GM21619 (cell line): Measurements from ENCODE around the gene TLR8.

Experiments used
- ATAC-seq: cut with Tn5 transposase; IDR thresholded peaks from one replicate; pipeline ENCODE4 v1.9.1; 2021; ENCODE audit not compliant: unreplicated experiment

The TLR8 gene

DNA sequence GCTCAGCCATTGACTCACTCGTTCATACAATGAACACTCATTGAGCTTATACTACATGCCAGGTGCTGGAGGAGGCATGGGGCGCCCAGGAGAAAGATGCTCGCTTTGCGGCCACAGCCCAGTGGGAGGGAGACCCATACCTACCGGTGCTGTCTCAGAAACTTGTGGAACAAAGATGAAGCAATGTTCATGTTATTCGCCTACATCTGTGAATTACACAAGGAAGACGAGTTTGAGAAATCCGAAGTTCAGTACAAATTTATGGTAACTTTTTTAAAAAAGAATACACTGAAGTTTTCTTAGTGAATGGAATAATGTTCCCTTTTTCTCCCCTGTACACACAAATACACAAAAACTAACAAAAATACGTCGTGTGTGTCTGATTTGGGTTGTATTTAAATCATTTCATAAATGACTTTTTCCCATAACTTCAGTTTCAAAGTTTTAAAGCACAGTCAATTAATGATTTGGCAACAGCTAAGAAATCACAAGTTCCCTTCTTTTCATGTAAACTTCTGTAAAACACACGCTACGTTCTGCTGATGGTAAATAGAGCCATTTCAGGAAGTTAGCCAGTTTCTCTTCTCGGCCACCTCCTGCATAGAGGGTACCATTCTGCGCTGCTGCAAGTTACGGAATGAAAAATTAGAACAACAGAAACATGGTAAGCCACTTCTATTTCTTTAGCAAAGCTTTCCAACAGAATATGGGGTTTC, at the start of gene TLR8:
Gene TLR8 (plus strand): TSS at position 575 of the 716 bp plus-strand sequence. CDS start 87 bp downstream, at position 662.
- no peak for ATAC-seq

- ATAC-seq = no peak
These were observed 41.1 kb upstream of the TLR8 start for GRCh38 chrX:12865359-12865758.

DNA sequence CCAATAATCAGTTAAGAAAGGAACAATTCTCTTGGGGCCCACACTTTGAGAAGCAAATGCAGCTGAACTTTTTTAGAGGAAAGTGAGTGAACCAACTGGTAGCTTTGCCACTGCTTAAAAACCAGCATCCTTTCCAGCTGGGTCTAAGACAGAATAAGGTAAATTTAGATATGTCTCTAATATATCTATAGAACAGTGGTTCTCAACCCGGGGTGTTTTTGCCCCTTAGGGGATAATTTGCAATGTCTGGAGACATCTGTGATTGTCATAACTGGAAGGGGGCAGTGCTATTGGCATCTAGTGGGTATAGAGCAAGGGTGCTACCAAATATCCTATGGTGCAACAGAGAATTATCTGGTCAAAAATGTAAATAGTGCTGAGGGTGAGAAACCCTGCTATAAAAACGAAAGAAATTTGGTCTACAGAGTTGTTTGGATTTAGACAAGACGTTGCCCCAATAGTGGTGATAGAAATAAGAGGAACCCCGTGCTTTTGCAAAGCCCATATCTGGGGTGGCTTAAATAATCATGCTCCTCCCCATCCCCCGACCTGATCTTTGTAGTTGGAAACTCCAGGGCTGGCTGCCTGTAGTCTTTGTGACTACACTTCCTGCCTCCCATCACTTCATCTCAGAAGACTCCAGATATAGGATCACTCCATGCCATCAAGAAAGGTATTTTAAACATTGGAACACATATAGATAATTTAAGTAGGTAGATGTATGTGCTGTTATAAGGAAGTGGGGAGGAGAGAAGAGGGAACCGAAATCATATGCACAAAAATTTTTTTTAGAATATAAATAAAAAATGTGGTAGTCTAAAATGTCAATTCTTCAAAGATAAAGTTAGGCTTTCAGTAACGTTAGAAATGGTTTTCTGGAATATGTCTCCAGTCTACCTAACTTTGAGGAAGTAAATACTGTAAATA, 39.7 kb upstream of the TLR8 start, which contains the start of gene TLR7:
Gene TLR7 (plus strand): TSS at position 622 of the 927 bp plus-strand sequence. CDS start 507 bp downstream, outside the sequence.
- peak; percentile 43 for ATAC-seq

- ATAC-seq = no peak
These were observed 38.7 kb upstream of the TLR8 start for GRCh38 chrX:12867685-12868084.

- peak; percentile 54 for ATAC-seq
These were observed 37.7 kb upstream of the TLR8 start for GRCh38 chrX:12868747-12869146.

GRCh38 chrX:12871257-12871656, 35.2 kb upstream of the TLR8 start:
- ATAC-seq = no peak

- ATAC-seq = no peak
These were observed 33.7 kb upstream of the TLR8 start for GRCh38 chrX:12872741-12873140.

- ATAC-seq = no peak
These were observed 31.8 kb upstream of the TLR8 start for GRCh38 chrX:12874581-12874980.

- no peak for ATAC-seq
These were observed 29.0 kb upstream of the TLR8 start for GRCh38 chrX:12877386-12877785.

GRCh38 chrX:12878536-12878935, 27.9 kb upstream of the TLR8 start:
- no peak for ATAC-seq

- no peak for ATAC-seq
These were observed 24.5 kb upstream of the TLR8 start for GRCh38 chrX:12881914-12882313.

DNA sequence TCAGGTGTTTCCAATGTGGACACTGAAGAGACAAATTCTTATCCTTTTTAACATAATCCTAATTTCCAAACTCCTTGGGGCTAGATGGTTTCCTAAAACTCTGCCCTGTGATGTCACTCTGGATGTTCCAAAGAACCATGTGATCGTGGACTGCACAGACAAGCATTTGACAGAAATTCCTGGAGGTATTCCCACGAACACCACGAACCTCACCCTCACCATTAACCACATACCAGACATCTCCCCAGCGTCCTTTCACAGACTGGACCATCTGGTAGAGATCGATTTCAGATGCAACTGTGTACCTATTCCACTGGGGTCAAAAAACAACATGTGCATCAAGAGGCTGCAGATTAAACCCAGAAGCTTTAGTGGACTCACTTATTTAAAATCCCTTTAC, 20.9 kb upstream of the TLR8 start:
- no peak for ATAC-seq

GRCh38 chrX:12886545-12886944, 19.9 kb upstream of the TLR8 start:
- no peak for ATAC-seq

DNA sequence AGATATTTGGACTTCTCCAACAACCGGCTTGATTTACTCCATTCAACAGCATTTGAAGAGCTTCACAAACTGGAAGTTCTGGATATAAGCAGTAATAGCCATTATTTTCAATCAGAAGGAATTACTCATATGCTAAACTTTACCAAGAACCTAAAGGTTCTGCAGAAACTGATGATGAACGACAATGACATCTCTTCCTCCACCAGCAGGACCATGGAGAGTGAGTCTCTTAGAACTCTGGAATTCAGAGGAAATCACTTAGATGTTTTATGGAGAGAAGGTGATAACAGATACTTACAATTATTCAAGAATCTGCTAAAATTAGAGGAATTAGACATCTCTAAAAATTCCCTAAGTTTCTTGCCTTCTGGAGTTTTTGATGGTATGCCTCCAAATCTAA, 19.3 kb upstream of the TLR8 start:
- ATAC-seq = no peak

DNA sequence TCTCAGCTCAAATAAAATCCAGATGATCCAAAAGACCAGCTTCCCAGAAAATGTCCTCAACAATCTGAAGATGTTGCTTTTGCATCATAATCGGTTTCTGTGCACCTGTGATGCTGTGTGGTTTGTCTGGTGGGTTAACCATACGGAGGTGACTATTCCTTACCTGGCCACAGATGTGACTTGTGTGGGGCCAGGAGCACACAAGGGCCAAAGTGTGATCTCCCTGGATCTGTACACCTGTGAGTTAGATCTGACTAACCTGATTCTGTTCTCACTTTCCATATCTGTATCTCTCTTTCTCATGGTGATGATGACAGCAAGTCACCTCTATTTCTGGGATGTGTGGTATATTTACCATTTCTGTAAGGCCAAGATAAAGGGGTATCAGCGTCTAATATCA, 18.7 kb upstream of the TLR8 start:
- no peak for ATAC-seq

GRCh38 chrX:12890467-12890866, 16.0 kb upstream of the TLR8 start:
- peak; percentile 58 for ATAC-seq

- ATAC-seq = no peak
These were observed 15.2 kb upstream of the TLR8 start for GRCh38 chrX:12891171-12891570.

DNA sequence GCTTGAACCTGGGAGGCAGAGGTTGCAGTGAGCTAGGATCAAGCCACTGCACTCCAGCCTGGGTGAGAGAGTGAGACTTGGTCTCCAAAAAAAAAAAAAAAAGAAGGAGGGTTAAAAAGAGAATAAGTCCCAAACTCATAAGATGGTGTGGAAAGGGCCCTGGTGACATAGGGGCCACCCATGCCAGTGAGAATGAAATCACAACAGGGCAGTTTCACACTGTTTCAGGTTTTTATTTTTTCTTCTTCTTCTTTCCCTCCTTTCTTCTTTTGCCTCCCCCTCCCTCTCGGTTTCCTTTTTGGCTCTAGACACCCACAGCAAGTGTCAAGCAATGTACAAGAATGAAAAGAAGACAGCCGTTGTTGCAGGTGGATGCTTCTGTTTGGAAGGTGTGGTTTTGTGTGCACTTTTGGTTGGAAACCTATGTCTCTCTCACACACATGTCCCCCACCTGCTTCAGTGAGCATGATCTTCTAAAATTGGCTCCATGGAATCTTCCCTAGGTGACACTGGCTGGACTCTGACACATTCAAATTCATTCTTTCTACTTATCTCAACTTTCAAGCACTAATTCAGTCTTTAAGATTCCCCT, 14.4 kb upstream of the TLR8 start:
- ATAC-seq = peak; percentile 63

GRCh38 chrX:12892716-12893115, 13.7 kb upstream of the TLR8 start:
- ATAC-seq = no peak

DNA sequence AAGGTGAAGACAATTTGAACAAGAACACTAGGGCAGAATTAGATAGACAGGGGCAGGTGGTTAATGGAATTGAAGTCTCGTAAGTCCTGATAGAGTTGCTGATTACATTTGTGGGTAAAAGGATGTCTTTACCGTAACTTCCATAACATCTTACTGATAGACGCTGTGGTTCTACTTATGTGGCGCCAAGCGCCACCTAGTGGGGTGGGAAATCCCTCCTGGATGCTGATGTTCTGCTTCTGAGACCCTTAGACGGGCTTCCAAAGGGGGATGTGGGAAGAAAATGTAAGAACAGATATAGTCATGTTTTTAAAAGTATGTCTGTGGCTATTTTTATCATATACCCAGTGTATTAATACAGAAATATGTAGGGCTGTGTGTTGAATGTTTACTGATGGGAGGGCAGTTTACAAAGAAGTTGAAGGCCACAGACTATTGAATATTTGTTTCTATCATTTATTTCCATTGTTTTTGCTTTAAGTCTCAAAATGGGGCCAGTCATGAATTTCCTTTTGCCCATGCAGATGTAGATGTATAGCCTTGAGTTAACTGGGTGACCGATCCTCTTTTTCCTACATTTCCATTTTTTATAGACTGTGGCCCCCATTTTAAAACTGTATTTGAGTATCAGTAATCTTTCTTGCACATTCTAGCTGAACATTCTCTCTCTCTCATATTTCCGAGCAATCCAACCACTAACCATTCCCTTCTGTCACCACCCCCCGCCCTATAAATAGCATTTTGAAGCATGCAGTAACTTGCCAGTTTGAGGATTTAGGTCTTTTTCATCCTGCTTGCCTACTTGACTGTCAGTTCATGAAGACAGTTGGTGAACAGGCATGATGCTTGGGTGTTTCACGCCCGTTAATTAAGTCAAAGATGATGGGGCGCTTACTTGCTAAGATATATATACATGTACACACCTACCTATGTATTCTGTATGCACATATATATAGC, 12.1 kb upstream of the TLR8 start:
- no peak for ATAC-seq
